Large intestine (tissue), 3 donors: Measurements from ENCODE around the gene HNF1B. TPM values are rescaled to one million over a fixed set of nuclear protein-coding genes. Genes with fewer than 3 reads are reported as not detected.
A peak's percentile ranks its signal among the peaks of the same experiment; 100 is the strongest.

Experiments
- DNase-seq, 2 donors: peaks; one replicate each; pipeline versions ENCODE4 v3.0.0 to v3.0.0-alpha.2; 2013
- H3K27ac ChIP-seq: one replicate; pipeline ENCODE4 v1.5.1; 2013; ENCODE audit warnings: low read length
- H3K27me3 ChIP-seq: 2 replicates; pipeline ENCODE4 v1.6.1; 2013; ENCODE audit warnings: low read length; ENCODE audit not compliant: control insufficient read depth, insufficient read depth
- H3K36me3 ChIP-seq: 2 replicates; pipeline ENCODE4 v1.6.1; 2013; ENCODE audit warnings: low read length; ENCODE audit not compliant: control insufficient read depth, insufficient read depth
- H3K4me1 ChIP-seq: one replicate; pipeline ENCODE4 v1.6.1; 2013; ENCODE audit warnings: low read length; ENCODE audit not compliant: control insufficient read depth, insufficient read depth
- H3K4me3 ChIP-seq: one replicate; pipeline ENCODE4 v1.5.1; 2013; ENCODE audit warnings: low read length
- H3K9me3 ChIP-seq: one replicate; pipeline ENCODE4 v1.6.1; 2013; ENCODE audit warnings: mild to moderate bottlenecking, low read depth, low read length, moderate library complexity; ENCODE audit not compliant: control insufficient read depth
- WGBS: methylation state at CpG from one replicate; pipeline ENCODE4 v1.1.5; 2013; ENCODE audit warnings: low lambda C conversion rate; ENCODE audit not compliant: insufficient coverage; 5-methylcytosine and 5-hydroxymethylcytosine counted together
- polyA plus RNA-seq: library from polyadenylated mRNA; unstranded; fragments of 120-200 nt; gene quantifications from one replicate; pipeline ENCODE4 v1.2.1, GENCODE V29; 2013

HNF1B gene
- polyA plus RNA-seq, 1 donor, result 21.5 TPM

DNA sequence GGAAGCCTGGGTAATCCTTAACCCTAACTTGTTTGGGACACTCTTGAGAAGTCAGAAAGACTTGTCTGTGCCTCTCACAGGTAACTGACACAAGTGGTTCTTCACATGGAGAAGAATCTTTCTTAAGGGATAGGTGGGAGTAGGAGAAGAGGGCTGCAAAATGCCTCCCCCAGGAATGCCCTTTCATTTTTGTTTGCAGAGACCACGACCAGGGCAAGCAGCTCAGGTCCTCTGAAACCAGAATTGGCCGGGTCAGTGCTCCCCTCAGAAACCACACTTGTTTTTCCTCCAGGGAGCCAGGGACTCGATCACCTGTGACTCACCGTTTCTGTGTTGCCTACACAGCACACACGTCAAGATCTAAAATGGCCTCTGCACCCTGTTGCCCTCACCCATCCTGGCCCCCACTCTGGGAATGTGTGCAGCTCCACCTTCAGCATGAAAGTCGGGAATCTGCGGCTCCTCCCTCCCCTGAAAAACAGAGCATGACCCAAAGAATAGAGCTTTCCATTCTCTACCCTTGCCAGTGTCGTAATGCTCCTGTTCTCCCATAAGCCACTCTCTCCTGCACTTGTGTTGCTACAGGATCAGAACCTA lies 36.1 kb downstream of the HNF1B start:
- Histone ChIP-seq H3K4me1 (peaks cover 54% of the 10 kb centered on the region), H3K27me3 (no peaks in the 10 kb centered on the region), H3K27ac (peak overlapping the region; percentile 97), H3K4me3 (no peak overlapping the region), H3K36me3 (peaks cover 16% of the 10 kb centered on the region), H3K9me3 (no peaks in the 10 kb centered on the region)
- 20% methylated on average over 1 of the region's 8 CpGs for WGBS
- DNase-seq, result peak; percentile 90 to 94

DNA sequence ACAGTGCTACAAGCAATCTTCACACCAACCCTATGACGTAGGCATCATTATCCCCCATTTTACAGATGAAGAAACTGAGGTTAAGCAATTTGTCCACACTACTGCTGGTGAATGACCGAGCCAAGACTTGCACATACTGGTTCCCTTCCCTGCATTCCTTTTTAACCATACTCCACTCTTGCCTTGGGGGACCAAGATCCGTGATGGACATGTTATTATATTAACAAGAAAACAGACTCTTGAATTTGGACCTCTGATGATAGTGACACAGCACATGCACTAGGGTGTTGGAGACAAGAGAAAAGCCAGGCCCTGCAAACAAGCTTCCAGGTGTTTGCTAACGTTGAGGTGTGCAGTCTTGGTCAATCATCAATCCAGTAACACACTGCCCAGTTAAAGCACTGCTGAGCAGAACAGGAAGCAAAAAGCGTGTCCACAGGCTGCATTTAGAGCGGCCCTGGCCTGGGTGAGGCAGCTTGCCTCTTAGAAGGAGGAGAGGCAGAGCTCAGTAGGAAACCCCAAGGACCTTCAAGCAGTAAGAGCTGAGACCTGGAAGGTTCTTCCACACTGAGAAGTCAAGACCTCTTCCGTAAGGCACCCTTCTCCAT lies 36.7 kb downstream of the HNF1B start:
- peak; percentile 72 to 89 for DNase-seq
- WGBS, result no CpG with 5 or more reads among the region's 7 CpGs
- Histone ChIP-seq H3K4me1 (peaks cover 48% of the 10 kb centered on the region), H3K9me3 (no peaks in the 10 kb centered on the region), H3K27me3 (no peaks in the 10 kb centered on the region), H3K27ac (peak overlapping the region; percentile 97), H3K4me3 (no peak overlapping the region), H3K36me3 (peaks cover 18% of the 10 kb centered on the region)

- H3K27me3 ChIP-seq, result no peaks in the 10 kb centered on the region
- H3K4me3 ChIP-seq, result no peak overlapping the region
- peaks cover 46% of the 10 kb centered on the region for H3K4me1 ChIP-seq
- no peak for DNase-seq
- H3K27ac ChIP-seq, result no peak overlapping the region
- 100% methylated on average over 1 of the region's 2 CpGs for WGBS
- H3K9me3 ChIP-seq, result no peaks in the 10 kb centered on the region
- peaks cover 33% of the 10 kb centered on the region for H3K36me3 ChIP-seq
These were observed 38.4 kb downstream of the HNF1B start for GRCh38 chr17:37706446-37706845.

GRCh38 chr17:37702598-37702997 lies 42.3 kb downstream of the HNF1B start:
- H3K27ac ChIP-seq, result peak overlapping the region; percentile 34
- peaks cover 28% of the 10 kb centered on the region for H3K4me1 ChIP-seq
- H3K4me3 ChIP-seq, result no peak overlapping the region
- DNase-seq, result peak in 1 of 2 donors; percentile 50
- no peaks in the 10 kb centered on the region for H3K27me3 ChIP-seq
- H3K9me3 ChIP-seq, result no peaks in the 10 kb centered on the region
- peaks cover 50% of the 10 kb centered on the region for H3K36me3 ChIP-seq

GRCh38 chr17:37701496-37701898 lies 43.4 kb downstream of the HNF1B start:
- peaks cover 59% of the 10 kb centered on the region for H3K36me3 ChIP-seq
- no peaks in the 10 kb centered on the region for H3K27me3 ChIP-seq
- no peak overlapping the region for H3K4me3 ChIP-seq
- WGBS, result no CpG with 5 or more reads among the region's 5 CpGs
- no peak for DNase-seq
- H3K4me1 ChIP-seq, result peaks cover 23% of the 10 kb centered on the region
- no peak overlapping the region for H3K27ac ChIP-seq
- no peaks in the 10 kb centered on the region for H3K9me3 ChIP-seq

DNA sequence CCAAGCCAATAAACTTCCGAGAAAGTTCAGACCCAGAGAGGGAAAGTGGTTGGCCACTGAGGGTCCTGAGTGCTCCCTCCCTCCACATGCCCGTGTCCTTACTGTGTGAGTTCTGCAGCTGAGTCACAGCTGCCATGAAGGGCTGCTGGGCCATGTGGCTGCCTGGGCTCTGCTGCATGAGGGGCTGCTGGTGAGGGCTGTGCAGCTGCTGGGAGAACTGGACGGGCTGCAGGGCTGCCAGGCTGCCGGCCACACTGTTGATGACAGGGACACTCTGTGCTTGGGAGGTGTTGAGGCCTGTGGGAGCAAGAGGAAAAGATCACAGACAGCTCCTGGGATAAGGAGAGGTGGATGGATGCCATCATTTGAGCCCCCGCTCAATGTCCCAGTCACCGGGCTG lies 44.0 kb downstream of the HNF1B start:
- H3K27me3 ChIP-seq, result no peaks in the 10 kb centered on the region
- peaks cover 28% of the 10 kb centered on the region for H3K4me1 ChIP-seq
- no peak for DNase-seq
- WGBS, result 100% methylated on average over 1 of the region's 6 CpGs
- no peak overlapping the region for H3K27ac ChIP-seq
- H3K9me3 ChIP-seq, result no peaks in the 10 kb centered on the region
- H3K4me3 ChIP-seq, result no peak overlapping the region
- peaks cover 60% of the 10 kb centered on the region for H3K36me3 ChIP-seq

DNA sequence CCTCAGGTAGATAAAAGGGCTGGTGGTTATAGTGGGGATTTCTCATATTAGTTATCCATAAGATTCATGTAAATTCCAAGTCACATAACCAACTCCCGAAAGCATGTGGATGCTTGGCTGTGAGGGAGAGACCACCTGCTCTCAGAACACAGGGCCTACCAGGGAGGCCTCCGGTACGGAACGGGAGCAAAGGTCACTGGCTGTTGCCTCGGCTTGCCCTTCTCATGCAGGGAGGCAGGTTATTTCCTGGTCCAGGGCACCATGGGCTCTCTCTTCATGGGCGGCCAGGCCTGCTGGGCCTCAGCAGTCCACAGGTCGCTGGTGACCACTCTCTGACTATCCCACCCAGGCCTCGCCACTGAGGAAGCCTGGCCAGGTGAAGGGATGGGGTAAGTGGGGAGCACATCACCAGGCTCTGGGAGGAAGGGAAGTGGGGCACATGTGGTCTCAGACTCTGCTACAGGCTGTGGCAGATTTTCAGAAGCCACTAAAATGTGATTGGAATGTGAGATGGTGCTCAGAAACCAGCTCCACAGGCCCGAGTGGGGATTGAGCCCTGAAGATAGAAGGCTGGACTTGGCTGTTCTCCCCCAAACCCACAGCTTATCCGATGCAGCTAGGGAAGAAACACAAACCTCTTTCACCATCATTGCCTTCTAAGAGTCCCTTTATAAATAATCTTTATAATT lies 45.4 kb downstream of the HNF1B start:
- Histone ChIP-seq H3K27me3 (no peaks in the 10 kb centered on the region), H3K4me3 (no peak overlapping the region), H3K27ac (peak overlapping the region; percentile 41), H3K9me3 (peaks cover 3% of the 10 kb centered on the region), H3K36me3 (peaks cover 65% of the 10 kb centered on the region), H3K4me1 (peaks cover 40% of the 10 kb centered on the region)
- DNase-seq, result peak; percentile 51 to 87
- WGBS, result no CpG with 5 or more reads among the region's 10 CpGs

DNA sequence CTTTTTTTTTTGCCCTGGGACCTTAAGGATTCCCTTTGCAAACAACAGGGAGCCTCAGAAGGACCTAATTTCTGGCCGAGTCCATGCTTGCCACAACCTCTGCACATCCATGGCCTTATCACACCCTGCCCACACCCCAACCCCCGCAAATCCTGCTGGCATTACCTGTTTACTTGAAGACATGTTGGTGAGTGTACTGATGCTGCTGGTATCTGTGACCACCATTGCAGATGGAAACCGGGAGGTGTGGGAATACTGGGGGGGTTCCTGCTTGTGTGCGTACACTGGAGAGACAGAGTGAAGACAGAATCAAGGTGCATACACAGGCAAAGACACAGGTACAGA lies 46.0 kb downstream of the HNF1B start:
- Histone ChIP-seq H3K27me3 (no peaks in the 10 kb centered on the region), H3K4me1 (peaks cover 41% of the 10 kb centered on the region), H3K9me3 (peaks cover 3% of the 10 kb centered on the region), H3K36me3 (peaks cover 61% of the 10 kb centered on the region), H3K27ac (no peak overlapping the region), H3K4me3 (no peak overlapping the region)
- DNase-seq, result no peak
- WGBS, result no CpG with 5 or more reads among the region's 4 CpGs

DNA sequence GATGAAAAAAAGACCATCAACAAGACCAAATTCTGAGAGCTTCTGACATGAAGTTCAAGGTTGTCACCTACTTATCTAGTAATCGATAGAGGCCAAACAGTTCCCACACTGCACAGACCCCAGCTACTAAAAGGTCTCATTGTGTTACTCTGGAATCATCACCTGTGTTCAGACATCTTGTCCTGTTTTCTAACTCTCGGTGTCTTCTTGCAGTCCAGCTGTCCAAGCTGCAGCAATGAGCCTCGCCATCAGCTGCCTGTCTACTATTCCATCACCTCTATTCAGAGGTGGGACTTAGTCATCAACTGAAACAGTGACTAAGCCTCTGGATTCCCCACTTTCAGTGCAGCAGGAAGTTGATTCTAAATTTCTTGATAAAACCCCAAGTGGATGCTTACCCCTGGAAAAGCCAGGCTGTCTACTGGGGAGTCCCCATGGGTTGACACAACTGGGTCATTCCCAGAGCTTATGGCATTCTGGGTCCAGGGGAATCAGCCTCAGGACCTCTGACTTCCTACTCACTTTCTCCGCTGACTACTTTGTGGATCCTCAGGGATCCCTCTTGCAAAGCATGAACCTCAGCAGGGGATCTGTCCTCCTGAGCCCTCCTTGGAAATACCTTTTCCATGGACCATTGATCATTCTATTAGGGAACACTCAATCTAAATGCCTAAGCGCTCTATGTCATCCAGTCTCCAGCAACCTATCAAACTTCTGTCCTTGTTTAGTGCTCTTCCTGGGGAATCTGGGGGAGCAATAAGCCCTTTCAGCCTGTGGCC lies 46.5 kb downstream of the HNF1B start:
- H3K9me3 ChIP-seq, result peaks cover 3% of the 10 kb centered on the region
- no CpG with 5 or more reads among the region's 5 CpGs for WGBS
- no peak overlapping the region for H3K27ac ChIP-seq
- H3K36me3 ChIP-seq, result peaks cover 58% of the 10 kb centered on the region
- H3K27me3 ChIP-seq, result no peaks in the 10 kb centered on the region
- no peak overlapping the region for H3K4me3 ChIP-seq
- no peak for DNase-seq
- peaks cover 41% of the 10 kb centered on the region for H3K4me1 ChIP-seq

GRCh38 chr17:37697381-37697780 lies 47.5 kb downstream of the HNF1B start:
- no peaks in the 10 kb centered on the region for H3K27me3 ChIP-seq
- no peak for DNase-seq
- peaks cover 35% of the 10 kb centered on the region for H3K4me1 ChIP-seq
- no peak overlapping the region for H3K27ac ChIP-seq
- H3K9me3 ChIP-seq, result peaks cover 3% of the 10 kb centered on the region
- H3K4me3 ChIP-seq, result no peak overlapping the region
- WGBS, result no CpG with 5 or more reads among the region's 8 CpGs
- peaks cover 52% of the 10 kb centered on the region for H3K36me3 ChIP-seq
